Progenitor cell of endocrine pancreas (in vitro differentiated cells): ENCODE results near the gene EYA4. TPM values are rescaled to one million over a fixed set of nuclear protein-coding genes. Genes with fewer than 3 reads are reported as not detected.

Experiments used
- DNase-seq: peaks from one replicate; pipeline ENCODE4 v3.0.0; 2021; ENCODE audit warnings: low spot score; ENCODE audit not compliant: unreplicated experiment
- H3K27ac Mint-ChIP-seq: 2 replicates; pipeline ENCODE4 v1.8.0; 2021; ENCODE audit warnings: mild to moderate bottlenecking, moderate library complexity, mixed read lengths
- H3K27me3 Mint-ChIP-seq: 2 replicates; pipeline ENCODE4 v1.8.0; 2021; ENCODE audit warnings: mixed read lengths
- H3K36me3 Mint-ChIP-seq: 2 replicates; pipeline ENCODE4 v1.8.0; 2022; ENCODE audit warnings: mixed read lengths; ENCODE audit not compliant: insufficient read depth
- H3K4me1 Mint-ChIP-seq: 2 replicates; pipeline ENCODE4 v1.8.0; 2021; ENCODE audit warnings: low read depth, mixed read lengths
- H3K4me3 Mint-ChIP-seq: 2 replicates; pipeline ENCODE4 v1.8.0; 2021; ENCODE audit warnings: low read depth, mild to moderate bottlenecking, moderate library complexity, mixed read lengths
- H3K9me3 Mint-ChIP-seq: 2 replicates; pipeline ENCODE4 v1.8.0; 2021; ENCODE audit warnings: low read depth, mixed read lengths
- CTCF ChIP-seq: fragments of 200-600 bp; sonication (generic); IDR thresholded peaks from one replicate; pipeline ENCODE4 v1.5.0; 2021; ENCODE audit warnings: antibody characterized with exemption, mild to moderate bottlenecking; ENCODE audit not compliant: unreplicated experiment
- total RNA-seq: library from RNA; stranded (reverse); gene quantifications from 2 replicates; pipeline ENCODE4 v1.2.1, GENCODE V29; 2021

EYA4 gene
- total RNA-seq, 1 donor from 2014 or later = 0.41 TPM

- no peak for TF ChIP-seq CTCF
- no peak overlapping the region for H3K4me3 Mint-ChIP-seq
- H3K27ac Mint-ChIP-seq = no peak overlapping the region
- DNase-seq = no peak
- H3K36me3 Mint-ChIP-seq = no peaks in the 10 kb centered on the region
- peaks cover 2% of the 10 kb centered on the region for H3K4me1 Mint-ChIP-seq
- H3K9me3 Mint-ChIP-seq = no peaks in the 10 kb centered on the region
- peaks cover 3% of the 10 kb centered on the region for H3K27me3 Mint-ChIP-seq
Measured at GRCh38 chr6:133404728-133405127, 163.6 kb downstream of the EYA4 start.

GRCh38 chr6:133407320-133408100, 166.4 kb downstream of the EYA4 start:
- no peaks in the 10 kb centered on the region for H3K36me3 Mint-ChIP-seq
- no peak overlapping the region for H3K4me3 Mint-ChIP-seq
- H3K27me3 Mint-ChIP-seq = peaks cover 3% of the 10 kb centered on the region
- no peak overlapping the region for H3K27ac Mint-ChIP-seq
- no peak for TF ChIP-seq CTCF
- peaks cover 8% of the 10 kb centered on the region for H3K4me1 Mint-ChIP-seq
- no peak for DNase-seq
- H3K9me3 Mint-ChIP-seq = no peaks in the 10 kb centered on the region

- Mint-ChIP-seq H3K27me3 (peaks cover 3% of the 10 kb centered on the region), H3K27ac (no peak overlapping the region), H3K9me3 (no peaks in the 10 kb centered on the region), H3K4me1 (peaks cover 8% of the 10 kb centered on the region), H3K36me3 (no peaks in the 10 kb centered on the region), H3K4me3 (no peak overlapping the region)
- DNase-seq = no peak
- TF ChIP-seq CTCF = no peak
Measured at GRCh38 chr6:133408132-133408531, 167.0 kb downstream of the EYA4 start.

- no peak for TF ChIP-seq CTCF
- no peaks in the 10 kb centered on the region for H3K9me3 Mint-ChIP-seq
- no peaks in the 10 kb centered on the region for H3K36me3 Mint-ChIP-seq
- H3K4me1 Mint-ChIP-seq = peaks cover 8% of the 10 kb centered on the region
- no peak overlapping the region for H3K4me3 Mint-ChIP-seq
- peaks cover 3% of the 10 kb centered on the region for H3K27me3 Mint-ChIP-seq
- no peak overlapping the region for H3K27ac Mint-ChIP-seq
- no peak for DNase-seq
Measured at GRCh38 chr6:133408543-133408942, 167.4 kb downstream of the EYA4 start.

- Mint-ChIP-seq H3K4me3 (peak overlapping the region; percentile 55), H3K4me1 (peaks cover 6% of the 10 kb centered on the region), H3K27me3 (no peaks in the 10 kb centered on the region), H3K36me3 (no peaks in the 10 kb centered on the region), H3K9me3 (no peaks in the 10 kb centered on the region), H3K27ac (peak overlapping the region; percentile 62)
- TF ChIP-seq CTCF = no peak
- DNase-seq = no peak
Measured at GRCh38 chr6:133410638-133411435, 169.7 kb downstream of the EYA4 start.
